ENCODE data around the gene MBNL1.

The MBNL1 gene

GRCh38 chr3:152325136-152325535 is 56.4 kb downstream of the MBNL1 start:
- peaks cover 0 to 17% (median 0%) of the 10 kb centered on the region in 3 donors for H3K36me3 ChIP-seq
- no peak for DNase-seq
- no peaks in the 10 kb centered on the region for H3K27me3 ChIP-seq
- intact Hi-C loops (cut with DNase I; ENCODE audit: low total_unique reads): no loop called here
- peaks cover 0 to 100% (median 43%) of the 10 kb centered on the region in 4 donors for H3K4me1 ChIP-seq
- H3K4me3 ChIP-seq: no peak overlapping the region
- H3K9me3 ChIP-seq: no peaks in the 10 kb centered on the region
- H3K27ac ChIP-seq: peak overlapping the region; percentile 71 to 75
- TF ChIP-seq, protein P1, sequence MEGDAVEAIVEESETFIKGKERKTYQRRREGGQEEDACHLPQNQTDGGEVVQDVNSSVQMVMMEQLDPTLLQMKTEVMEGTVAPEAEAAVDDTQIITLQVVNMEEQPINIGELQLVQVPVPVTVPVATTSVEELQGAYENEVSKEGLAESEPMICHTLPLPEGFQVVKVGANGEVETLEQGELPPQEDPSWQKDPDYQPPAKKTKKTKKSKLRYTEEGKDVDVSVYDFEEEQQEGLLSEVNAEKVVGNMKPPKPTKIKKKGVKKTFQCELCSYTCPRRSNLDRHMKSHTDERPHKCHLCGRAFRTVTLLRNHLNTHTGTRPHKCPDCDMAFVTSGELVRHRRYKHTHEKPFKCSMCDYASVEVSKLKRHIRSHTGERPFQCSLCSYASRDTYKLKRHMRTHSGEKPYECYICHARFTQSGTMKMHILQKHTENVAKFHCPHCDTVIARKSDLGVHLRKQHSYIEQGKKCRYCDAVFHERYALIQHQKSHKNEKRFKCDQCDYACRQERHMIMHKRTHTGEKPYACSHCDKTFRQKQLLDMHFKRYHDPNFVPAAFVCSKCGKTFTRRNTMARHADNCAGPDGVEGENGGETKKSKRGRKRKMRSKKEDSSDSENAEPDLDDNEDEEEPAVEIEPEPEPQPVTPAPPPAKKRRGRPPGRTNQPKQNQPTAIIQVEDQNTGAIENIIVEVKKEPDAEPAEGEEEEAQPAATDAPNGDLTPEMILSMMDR (IDR thresholded peaks at IDR 0.05): no peak

DNA sequence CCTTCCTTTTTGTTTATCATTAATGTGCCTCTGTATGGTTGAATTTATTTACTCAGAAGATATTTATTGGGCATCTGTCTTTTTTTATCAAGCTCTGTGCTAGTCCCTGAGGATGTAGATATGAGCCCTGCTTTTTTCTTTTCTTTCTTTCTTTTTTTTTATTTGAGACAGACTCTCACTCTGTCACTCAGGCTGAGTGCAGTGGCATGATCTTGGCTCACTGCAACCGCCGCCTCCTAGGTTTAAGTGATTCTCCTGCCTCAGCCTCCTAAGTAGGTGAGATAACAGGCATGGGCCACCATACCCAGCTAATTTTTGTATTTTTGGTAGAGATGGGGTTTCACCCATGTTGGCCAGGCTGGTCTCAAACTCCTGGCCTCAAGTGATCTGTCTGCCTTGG is 58.5 kb downstream of the MBNL1 start:
- Histone ChIP-seq H3K27ac (peak overlapping the region; percentile 74 to 75), H3K27me3 (no peaks in the 10 kb centered on the region), H3K4me1 (peaks cover 0 to 100% (median 42%) of the 10 kb centered on the region in 4 donors), H3K36me3 (peaks cover 0 to 17% (median 0%) of the 10 kb centered on the region in 3 donors), H3K4me3 (no peak overlapping the region), H3K9me3 (no peaks in the 10 kb centered on the region)
- DNase-seq: no peak
- intact Hi-C loops (cut with DNase I; ENCODE audit: low total_unique reads): no loop called here
- TF ChIP-seq, protein P1 (IDR thresholded peaks at IDR 0.05): no peak

DNA sequence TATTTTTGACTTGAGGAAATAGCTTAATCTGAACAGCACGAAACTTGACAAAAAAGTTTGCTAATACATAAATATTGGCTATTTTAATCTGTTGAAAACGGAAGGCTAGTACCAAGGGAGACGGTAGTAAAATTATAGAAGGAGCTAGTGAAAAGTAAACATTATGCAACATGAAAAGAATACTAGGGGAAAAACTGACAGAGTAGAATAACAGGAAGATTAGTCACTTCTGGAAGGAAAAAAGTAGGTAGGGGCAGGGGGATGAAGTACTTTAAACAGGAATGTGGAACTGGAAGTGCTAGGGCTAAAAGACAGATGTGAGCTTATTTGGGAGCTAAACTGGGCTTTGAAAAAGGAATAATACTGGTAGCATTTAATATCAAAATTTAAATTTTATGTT is 60.1 kb downstream of the MBNL1 start:
- Histone ChIP-seq H3K4me1 (peaks cover 0 to 100% (median 38%) of the 10 kb centered on the region in 4 donors), H3K9me3 (no peaks in the 10 kb centered on the region), H3K27ac (peak overlapping the region; percentile 74 to 75)

DNA sequence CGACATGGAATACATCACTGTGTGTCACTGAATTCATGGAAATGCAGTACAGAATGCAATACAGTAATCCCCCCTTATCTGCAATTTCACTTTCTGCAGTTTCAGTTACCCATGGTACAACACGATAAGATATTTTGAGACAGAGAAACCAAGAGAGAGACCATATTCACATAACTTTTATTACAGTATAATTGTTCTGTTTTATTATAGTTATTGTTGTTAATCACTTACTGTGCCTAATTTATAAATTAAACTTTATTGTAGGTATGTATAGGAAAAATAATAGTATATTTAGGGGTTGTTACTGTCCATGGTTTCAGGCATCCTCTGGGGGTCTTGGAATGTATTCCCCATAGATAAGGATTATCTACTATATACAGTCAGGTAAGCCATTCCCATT is 61.8 kb downstream of the MBNL1 start:
- TF ChIP-seq, protein P1 (IDR thresholded peaks at IDR 0.05): no peak
- no peaks in the 10 kb centered on the region for H3K9me3 ChIP-seq
- H3K36me3 ChIP-seq: peaks cover 4 to 15% (median 5%) of the 10 kb centered on the region in 3 donors
- no peak overlapping the region for H3K4me3 ChIP-seq
- H3K27me3 ChIP-seq: no peaks in the 10 kb centered on the region
- intact Hi-C loops (cut with DNase I; ENCODE audit: low total_unique reads): no loop called here
- DNase-seq: no peak
- peak overlapping the region; percentile 74 to 75 for H3K27ac ChIP-seq
- H3K4me1 ChIP-seq: peaks cover 0 to 100% (median 46%) of the 10 kb centered on the region in 4 donors

More for the DNA sequence above, 60.1 kb downstream of the MBNL1 start:
- intact Hi-C loops (cut with DNase I; ENCODE audit: low total_unique reads): no loop called here
- H3K36me3 ChIP-seq: peaks cover 0 to 17% (median 0%) of the 10 kb centered on the region in 3 donors
- TF ChIP-seq, protein P1 (IDR thresholded peaks at IDR 0.05): no peak
- no peak for DNase-seq
- no peak overlapping the region for H3K4me3 ChIP-seq
- no peaks in the 10 kb centered on the region for H3K27me3 ChIP-seq

GRCh38 chr3:152331018-152331541 is 62.4 kb downstream of the MBNL1 start:
- Histone ChIP-seq H3K27ac (peak overlapping the region; percentile 74 to 75), H3K4me3 (no peak overlapping the region), H3K4me1 (peaks cover 0 to 100% (median 50%) of the 10 kb centered on the region in 4 donors), H3K9me3 (no peaks in the 10 kb centered on the region), H3K36me3 (peaks cover 4 to 10% (median 5%) of the 10 kb centered on the region in 3 donors), H3K27me3 (no peaks in the 10 kb centered on the region)
- TF ChIP-seq, protein P1 (IDR thresholded peaks at IDR 0.05): no peak
- intact Hi-C loops (cut with DNase I; ENCODE audit: low total_unique reads): no loop called here
- DNase-seq: no peak
